CD4-positive, alpha-beta T cell treated with Interleukin-21 for 1 hour (primary cell): ENCODE data around the gene SNX18.

Experiments
- DNase-seq: peaks from one replicate; pipeline ENCODE4 v3.0.0-alpha.2; 2020

Gene SNX18

GRCh38 chr5:54586336-54586735 lies 68.8 kb downstream of the SNX18 start:
- no peak for DNase-seq

GRCh38 chr5:54589786-54590185 lies 72.2 kb downstream of the SNX18 start:
- DNase-seq, result no peak

GRCh38 chr5:54590824-54591223 lies 73.3 kb downstream of the SNX18 start:
- DNase-seq, result no peak

GRCh38 chr5:54593779-54594178 lies 76.2 kb downstream of the SNX18 start:
- no peak for DNase-seq

GRCh38 chr5:54594181-54594580 lies 76.6 kb downstream of the SNX18 start:
- DNase-seq, result no peak

GRCh38 chr5:54595721-54596120 lies 78.2 kb downstream of the SNX18 start:
- DNase-seq, result no peak
